NCI-H1930 (cell line): ENCODE results near the gene ADGRG4.
"Not testable (repeated sequence)": the region's sequence is repeated elsewhere in the genome, so short reads cannot be mapped to it uniquely, and the experiment has no call there.

ENCODE experiments used
- DNase-seq, 2 experiments: peaks; one replicate each; lab custom pipeline; 2025; lab: John Stamatoyannopoulos, UW

ADGRG4 gene, protein sequence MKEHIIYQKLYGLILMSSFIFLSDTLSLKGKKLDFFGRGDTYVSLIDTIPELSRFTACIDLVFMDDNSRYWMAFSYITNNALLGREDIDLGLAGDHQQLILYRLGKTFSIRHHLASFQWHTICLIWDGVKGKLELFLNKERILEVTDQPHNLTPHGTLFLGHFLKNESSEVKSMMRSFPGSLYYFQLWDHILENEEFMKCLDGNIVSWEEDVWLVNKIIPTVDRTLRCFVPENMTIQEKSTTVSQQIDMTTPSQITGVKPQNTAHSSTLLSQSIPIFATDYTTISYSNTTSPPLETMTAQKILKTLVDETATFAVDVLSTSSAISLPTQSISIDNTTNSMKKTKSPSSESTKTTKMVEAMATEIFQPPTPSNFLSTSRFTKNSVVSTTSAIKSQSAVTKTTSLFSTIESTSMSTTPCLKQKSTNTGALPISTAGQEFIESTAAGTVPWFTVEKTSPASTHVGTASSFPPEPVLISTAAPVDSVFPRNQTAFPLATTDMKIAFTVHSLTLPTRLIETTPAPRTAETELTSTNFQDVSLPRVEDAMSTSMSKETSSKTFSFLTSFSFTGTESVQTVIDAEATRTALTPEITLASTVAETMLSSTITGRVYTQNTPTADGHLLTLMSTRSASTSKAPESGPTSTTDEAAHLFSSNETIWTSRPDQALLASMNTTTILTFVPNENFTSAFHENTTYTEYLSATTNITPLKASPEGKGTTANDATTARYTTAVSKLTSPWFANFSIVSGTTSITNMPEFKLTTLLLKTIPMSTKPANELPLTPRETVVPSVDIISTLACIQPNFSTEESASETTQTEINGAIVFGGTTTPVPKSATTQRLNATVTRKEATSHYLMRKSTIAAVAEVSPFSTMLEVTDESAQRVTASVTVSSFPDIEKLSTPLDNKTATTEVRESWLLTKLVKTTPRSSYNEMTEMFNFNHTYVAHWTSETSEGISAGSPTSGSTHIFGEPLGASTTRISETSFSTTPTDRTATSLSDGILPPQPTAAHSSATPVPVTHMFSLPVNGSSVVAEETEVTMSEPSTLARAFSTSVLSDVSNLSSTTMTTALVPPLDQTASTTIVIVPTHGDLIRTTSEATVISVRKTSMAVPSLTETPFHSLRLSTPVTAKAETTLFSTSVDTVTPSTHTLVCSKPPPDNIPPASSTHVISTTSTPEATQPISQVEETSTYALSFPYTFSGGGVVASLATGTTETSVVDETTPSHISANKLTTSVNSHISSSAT (N-terminal part only)

GRCh38 chrX:136300721-136301120 lies at the start of gene ADGRG4:
ADGRG4 (plus strand) TSS chrX:136300963; CDS start chrX:136308778, 7,815 bp downstream.
- not testable (repeated sequence) for DNase-seq

DNA sequence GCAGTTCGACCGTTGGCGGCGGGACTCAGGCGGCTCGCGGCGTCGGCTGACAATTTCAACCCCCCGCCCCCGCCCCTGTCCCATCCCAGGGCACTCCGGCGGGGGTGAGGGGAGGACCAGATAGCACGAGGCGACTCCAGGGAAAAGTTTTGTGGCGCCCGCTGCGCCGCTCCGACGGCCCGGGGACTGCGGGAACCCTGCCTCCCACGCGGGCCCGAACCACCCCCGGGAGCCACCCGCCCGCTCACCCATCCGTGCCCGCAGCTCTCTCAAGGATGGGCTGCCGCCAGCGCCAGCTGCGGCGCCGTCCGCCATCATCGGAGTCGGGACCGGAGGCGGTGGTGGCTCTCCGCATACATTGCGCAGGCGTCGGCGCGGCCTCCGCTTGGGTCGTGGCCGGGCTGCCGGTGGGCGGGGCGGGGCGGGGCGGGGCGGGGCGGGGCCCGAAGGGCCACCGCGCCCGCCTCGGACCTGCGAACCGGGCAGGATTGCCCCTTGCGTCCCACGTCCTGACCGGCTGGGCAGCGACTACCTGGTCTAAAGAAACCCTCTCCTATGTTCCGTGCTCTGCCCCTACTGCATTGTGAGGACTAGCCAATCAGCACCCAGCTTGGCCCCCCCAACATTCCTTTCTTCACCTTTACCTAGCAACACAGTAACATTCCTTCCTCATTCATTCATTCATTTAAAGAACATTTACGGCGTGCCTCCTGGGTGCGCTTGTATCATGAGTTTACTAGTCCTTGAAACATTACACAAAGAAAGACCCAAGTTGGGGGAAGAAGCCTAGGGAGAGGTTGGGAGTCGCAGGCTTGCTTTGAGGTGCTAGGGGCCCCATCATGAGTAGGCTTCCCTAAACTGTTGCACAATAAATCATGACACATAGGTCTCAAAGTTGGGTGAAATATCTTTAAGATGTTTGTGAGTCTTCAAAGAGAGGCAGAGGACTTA lies 49.4 kb upstream of the ADGRG4 start, which contains the start of gene MAP7D3:
TSS of gene MAP7D3 (minus strand) at position 360 of the 951 bp plus-strand sequence. CDS start at position 318, 42 bp downstream.
- peak in 1 of 2 experiments; percentile 61 for DNase-seq

- no peak for DNase-seq
Observed at GRCh38 chrX:136255541-136255940, 45.2 kb upstream of the ADGRG4 start.

DNA sequence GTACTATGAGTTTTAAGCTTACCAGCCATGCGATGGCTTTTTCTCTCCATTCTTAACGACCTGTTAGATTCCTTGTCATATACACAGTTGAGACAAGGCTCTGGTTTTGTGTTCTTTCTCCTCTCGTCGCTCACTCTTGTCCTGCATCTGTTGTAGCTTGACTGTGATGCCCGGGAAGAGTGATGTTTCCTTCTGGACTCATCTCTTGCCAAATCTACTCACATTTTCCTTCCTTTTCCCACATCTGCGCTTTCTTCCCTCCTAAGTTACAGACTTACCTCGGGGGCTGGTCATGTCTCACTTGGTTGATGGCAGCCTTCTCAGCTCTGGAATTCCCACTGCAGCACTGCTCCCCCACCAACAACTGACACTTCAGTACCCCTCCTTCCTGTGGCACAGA lies 44.7 kb upstream of the ADGRG4 start:
- DNase-seq: no peak

DNA sequence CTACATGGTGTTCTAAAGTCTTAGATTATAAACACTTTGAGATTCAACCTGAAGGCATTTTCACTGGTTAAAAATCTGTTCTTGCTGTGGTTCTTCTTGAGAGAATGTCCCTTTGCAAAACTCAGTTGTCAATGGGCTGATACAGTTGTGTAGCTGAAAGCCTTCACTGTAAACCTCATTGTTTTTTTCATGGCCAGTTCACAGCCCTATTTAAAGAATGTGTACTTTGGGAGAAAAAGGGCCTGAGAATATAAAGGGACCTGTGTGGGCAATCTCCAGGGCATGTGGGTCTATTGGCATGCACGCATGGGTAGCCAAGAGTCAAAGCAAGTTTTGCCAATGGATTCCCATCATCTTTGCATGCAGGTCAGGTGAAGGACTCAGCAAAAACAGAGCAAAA lies 41.8 kb upstream of the ADGRG4 start:
- no peak for DNase-seq

- DNase-seq: no peak
Observed at GRCh38 chrX:136259543-136259942, 41.2 kb upstream of the ADGRG4 start.

DNA sequence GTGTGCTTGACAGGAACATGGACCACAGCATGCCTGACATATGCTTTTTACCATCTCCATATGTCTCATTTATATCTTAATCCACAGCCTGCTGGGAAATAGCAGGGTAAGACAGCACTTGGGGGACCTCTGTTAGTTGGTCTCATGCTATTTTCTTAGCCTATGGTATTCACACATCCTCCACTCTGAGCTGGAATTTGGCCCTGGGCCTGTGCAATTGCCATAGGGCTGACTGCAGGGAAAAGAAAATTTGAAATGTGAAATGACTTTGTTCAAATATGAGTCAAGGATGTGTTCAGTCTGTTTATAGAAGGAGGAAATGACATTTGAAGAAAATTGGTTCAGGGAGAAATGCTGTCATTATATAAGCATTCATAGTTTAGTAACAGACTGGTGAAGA lies 40.0 kb upstream of the ADGRG4 start:
- no peak for DNase-seq

GRCh38 chrX:136261321-136261720 lies 39.4 kb upstream of the ADGRG4 start:
- no peak for DNase-seq

DNA sequence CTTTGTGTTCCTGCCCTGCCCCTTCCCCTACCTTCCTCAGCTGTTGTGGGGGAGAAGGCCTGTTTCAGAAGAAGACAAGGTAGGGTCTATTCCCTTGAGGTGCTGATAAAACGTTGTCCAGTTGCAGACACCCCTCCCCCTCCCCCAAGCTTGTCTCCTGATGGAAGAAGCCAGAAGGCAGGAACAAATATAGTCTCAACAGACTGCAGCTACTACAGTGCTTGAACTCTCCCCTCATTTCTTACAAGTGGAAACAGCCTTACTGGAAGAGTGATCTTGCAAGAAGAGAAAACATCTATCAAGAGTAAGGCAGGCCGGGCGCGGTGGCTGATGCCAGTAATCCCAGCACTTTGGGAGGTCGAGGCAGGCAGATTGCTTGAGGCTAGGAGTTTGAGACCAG lies 38.5 kb upstream of the ADGRG4 start:
- no peak for DNase-seq

DNA sequence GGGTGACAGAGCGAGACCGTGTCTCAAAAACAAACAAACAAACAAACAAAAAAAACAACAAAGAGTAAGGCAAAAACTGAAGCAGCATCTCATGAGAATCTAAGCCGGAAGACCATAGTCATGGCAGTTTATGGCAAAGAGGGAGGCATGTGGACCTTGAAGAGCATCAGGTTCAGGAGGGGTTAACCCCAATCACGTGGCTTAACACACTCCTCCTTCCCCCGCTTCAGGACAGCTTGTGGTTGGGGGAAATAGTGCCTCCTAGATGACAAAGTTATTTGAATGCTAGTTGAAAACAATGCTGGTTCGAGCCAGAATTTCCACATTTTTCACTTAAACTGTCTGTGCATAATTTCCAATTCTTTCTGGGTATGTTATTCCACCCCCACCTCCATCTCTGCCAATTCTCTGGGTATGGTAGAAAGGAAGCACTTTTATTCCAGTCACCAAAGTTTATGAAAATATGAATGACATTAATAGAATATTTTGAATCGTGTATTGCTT lies 37.9 kb upstream of the ADGRG4 start:
- no peak for DNase-seq

DNA sequence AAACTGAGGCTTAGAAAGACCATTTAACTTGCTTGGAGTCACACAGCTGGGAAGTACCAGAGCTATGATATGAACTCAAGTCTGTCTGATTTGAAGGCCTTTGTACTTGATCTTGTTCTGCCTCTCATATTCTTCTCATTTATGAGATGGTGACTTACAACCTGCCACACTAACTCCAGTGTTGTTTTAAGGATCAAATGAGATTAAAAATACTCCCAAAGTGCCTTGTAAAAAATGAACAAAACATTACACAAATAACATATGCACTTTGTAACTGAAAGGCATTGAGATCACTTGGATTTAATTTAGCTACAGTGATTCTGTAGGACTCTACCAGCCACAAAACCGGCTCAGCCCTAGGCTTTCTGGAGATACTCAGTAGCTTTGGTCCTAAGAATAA lies 33.9 kb upstream of the ADGRG4 start:
- DNase-seq: no peak

- peak in 1 of 2 experiments; percentile 22 for DNase-seq
Observed at GRCh38 chrX:136268051-136269048, 32.4 kb upstream of the ADGRG4 start.

GRCh38 chrX:136269921-136270320 lies 30.8 kb upstream of the ADGRG4 start:
- no peak for DNase-seq

GRCh38 chrX:136271300-136271699 lies 29.5 kb upstream of the ADGRG4 start:
- DNase-seq: no peak

GRCh38 chrX:136272325-136272724 lies 28.4 kb upstream of the ADGRG4 start:
- no peak for DNase-seq

- DNase-seq: no peak
Observed at GRCh38 chrX:136273986-136274385, 26.8 kb upstream of the ADGRG4 start.

- no peak for DNase-seq
Observed at GRCh38 chrX:136275553-136275952, 25.2 kb upstream of the ADGRG4 start.

DNA sequence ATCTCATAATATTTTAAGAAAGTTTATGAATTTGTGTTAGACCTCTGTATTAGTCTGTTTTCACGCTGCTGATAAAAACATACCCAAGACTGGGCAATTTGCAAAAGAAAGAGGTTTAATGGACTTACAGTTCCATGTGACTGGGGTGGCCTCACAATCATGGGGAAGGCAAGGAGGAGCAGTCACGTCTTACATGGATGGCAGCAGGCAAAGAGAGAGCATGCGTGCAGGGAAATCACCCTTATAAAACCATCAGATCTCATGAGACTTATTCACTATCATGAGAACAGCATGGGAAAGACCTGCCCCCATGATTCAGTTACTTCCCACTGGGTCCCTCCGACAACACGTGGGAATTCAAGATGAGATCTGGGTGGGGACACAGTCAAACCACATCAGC lies 14.4 kb upstream of the ADGRG4 start:
- DNase-seq: not testable (repeated sequence)

- DNase-seq: no peak
Observed at GRCh38 chrX:136291824-136292223, 8.9 kb upstream of the ADGRG4 start.
